ENCODE data around the gene MLLT3.

The MLLT3 gene

DNA sequence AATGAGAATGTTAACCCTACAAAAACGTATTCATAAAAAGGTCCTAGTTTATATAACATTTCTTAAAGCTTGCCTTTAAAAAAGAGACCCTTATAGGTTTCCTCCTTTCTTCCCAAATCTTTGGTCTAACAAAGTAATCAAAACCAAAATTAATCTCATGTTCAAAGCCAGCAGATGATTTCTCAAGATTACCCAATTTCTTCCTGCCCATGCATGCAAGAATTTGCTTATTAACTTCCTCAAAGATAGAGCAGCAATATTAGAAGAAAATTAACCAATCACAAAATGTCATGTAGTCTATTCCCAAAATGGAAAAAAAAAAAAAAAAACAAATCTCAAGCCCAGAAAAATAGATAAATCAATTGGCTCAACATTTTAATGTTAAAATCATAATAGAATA is 114.9 kb downstream of the MLLT3 start:
- no peak for DNase-seq

- DNase-seq, result no peak
Measured at GRCh38 chr9:20506099-20506900, 116.0 kb downstream of the MLLT3 start.

- no peak for DNase-seq
Measured at GRCh38 chr9:20505574-20505973, 116.7 kb downstream of the MLLT3 start.

DNA sequence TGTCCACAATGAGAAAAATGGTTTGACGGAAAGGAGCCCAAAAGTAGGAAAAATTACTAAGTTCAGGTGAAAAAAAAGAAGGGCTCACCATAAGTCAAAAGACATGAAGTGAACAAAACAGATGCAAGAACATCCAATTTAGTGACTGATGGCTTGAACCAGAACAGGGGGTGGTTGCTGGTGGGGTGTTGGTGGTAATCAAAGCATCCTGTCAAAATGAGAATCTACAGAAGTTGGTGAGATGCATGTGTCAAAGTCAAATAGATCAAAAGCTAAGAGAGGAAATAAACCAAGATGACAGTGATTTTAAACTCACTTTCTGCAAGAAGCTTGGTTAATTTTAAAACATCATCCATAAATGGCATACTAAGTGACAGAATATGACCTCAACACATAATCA is 117.4 kb downstream of the MLLT3 start:
- DNase-seq, result no peak

DNA sequence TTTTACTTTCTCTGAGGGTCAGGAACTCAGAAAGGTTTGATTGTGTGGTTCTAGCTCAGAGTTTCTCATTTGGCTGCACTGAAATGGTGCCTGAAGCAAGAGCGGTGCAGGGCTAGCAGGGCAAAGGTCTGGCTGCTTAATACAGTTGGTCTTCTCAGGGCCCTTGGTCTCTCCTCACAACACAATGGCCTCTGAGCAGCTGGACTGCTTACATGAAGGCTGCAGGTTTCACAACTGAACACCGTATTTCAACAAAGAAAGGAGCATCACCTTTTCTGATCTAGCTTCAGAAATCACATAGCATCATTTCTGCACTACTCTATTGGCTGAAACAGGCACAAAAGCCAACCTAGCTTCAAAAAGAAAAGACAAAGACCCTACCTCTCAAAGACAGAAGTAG is 122.2 kb downstream of the MLLT3 start:
- no peak for DNase-seq

GRCh38 chr9:20499013-20499412 is 123.3 kb downstream of the MLLT3 start:
- no peak for DNase-seq

DNA sequence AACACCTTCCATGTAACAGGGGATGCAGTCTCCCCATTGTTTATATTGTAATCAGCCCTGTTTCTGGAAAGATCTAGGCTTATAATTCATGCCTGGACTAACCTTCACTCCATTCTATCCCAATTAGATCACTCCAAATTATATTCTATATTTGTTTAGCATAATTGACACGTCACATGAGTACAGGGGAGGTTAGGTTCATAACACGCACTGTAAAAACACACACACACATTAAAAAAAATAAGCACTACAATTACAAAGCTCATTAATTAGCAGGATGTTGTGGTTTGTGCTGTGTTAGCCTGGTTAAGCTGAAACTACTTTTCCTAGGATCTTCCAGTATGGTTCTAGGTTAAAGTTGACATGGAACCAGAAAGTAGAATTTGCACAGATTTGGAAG is 126.0 kb downstream of the MLLT3 start:
- no peak for DNase-seq

DNA sequence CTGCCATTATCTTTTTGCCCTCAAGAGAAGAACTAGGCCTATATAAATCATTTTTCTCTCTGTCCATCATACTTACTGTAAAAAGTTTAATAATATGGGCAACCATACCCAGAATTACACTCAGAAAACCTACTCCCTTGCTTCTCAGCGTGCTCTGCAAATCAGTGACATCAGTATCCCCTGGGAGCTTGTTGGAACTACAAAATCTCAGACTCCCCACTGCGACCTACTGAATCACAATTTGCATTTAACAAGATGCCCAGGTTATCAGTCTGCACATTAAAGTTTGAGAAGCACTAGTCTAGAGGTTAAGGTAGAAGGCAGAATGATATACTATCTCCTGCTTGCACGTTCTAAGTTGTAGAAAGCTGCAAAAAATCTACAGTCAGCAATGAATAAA is 127.2 kb downstream of the MLLT3 start:
- DNase-seq, result no peak

- no peak for DNase-seq
Measured at GRCh38 chr9:20494035-20494434, 128.3 kb downstream of the MLLT3 start.

DNA sequence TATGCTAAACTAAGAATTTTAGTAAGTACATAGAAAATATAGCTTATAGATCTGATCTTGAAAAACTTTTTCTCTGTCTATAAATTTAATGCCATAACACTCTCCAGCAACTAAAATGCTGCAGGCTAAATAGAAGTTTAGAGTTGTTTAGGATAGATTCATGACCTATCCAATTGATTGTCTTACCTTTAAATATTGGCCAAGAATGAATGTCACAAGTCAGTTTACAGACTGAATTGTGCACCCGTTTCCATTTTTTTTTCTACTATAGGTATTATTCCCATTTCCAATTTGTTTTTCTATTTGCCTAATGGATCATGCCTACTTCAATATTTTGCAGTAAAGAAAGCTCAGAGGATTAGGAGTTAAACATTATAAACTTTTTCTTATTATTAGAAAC is 129.5 kb downstream of the MLLT3 start:
- DNase-seq, result no peak

DNA sequence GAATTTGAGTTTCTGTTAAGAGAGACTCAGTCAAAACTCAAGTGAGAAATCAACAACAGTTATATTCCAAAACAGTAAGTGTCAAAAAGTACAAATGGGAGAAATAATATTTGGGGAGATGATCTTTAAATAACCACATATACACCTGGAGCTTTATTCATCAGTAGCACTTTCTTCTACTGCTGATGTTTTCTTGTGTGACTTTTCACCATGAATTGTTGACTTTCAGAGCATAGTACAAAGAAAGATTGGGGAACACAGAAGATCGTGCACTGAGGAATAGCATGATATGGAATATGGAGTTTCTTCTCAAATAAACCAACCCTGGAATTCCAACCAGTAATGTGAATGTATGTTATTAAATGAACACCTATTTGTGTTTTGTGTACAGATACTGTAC is 130.7 kb downstream of the MLLT3 start:
- DNase-seq, result no peak

- no peak for DNase-seq
Measured at GRCh38 chr9:20490246-20490834, 132.0 kb downstream of the MLLT3 start.

DNA sequence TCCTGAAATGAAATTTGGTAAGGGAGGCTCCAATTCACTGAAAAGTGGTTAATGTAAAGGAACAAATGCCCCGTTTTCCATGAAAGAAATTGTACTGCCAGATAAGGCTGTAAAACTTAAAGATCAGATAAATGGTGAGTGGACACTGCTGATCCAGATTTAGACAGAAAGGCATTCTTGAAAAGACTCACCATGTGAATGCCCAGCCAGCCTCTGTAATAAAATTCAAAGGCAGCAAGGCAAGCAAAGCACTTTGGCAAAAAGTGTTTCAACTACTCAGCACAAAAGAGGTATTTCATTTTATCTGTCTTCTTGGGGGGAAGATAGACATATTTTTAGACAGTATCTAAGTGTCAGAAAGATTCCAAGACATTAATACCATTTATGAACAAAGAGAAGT is 133.6 kb downstream of the MLLT3 start:
- no peak for DNase-seq

GRCh38 chr9:20486552-20486951 is 135.7 kb downstream of the MLLT3 start:
- no peak for DNase-seq

DNA sequence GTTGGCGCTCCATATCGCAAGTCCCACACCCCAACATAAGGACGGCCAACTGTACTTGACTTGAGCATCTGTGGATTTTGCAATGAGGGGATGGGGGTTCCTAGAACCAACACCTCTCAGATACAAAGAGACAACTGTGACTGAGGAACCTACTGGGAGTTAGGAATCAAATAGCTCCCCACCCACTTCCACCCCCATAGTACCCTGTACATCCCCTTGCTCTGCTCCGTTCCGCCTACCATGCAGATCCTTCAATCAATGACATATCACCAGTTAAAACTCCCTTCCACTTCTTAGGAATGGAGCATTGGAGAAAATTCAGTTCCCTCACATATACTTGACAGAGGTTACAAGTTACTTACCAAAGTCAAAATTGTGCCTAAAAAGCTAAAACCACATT is 140.9 kb downstream of the MLLT3 start:
- DNase-seq, result no peak

- DNase-seq, result no peak
Measured at GRCh38 chr9:20480249-20480648, 142.1 kb downstream of the MLLT3 start.

- DNase-seq, result no peak
Measured at GRCh38 chr9:20479419-20480155, 142.7 kb downstream of the MLLT3 start.

- DNase-seq, result no peak
Measured at GRCh38 chr9:20478786-20479185, 143.5 kb downstream of the MLLT3 start.

DNA sequence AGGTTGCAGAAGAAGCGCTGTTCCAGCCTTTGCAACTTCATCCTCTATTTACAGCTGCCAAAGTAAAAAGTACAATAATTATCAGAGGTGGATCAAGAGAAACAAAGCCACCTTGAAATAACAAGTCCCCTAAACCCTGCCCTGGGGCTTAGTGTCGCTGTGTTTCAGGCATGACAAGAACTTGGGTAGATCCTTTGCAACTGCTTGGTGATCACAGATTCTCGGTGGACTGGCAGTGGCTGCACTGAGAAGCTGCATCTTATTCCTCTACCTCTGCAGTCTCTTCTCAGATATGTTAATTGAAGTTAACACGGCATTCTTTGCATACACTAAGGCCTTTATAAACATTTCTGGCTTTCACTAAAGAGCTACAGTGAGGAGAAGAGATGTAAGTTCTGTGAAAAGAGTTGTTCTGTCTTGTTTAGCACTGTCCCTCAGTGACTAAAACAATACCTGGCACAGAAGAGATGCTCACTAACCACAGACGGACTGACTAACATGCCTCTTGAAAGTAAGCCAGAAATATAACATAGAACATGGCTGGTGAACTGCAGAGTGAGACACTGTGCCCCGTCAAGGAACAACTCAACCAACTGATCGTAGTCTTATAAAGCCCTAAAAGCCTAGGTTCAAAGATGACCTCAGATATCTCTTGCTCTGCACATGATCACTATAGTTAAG is 144.2 kb downstream of the MLLT3 start:
- DNase-seq, result no peak

GRCh38 chr9:20476912-20477521 is 145.3 kb downstream of the MLLT3 start:
- DNase-seq, result no peak

- no peak for DNase-seq
Measured at GRCh38 chr9:20474496-20474895, 147.8 kb downstream of the MLLT3 start.

- no peak for DNase-seq
Measured at GRCh38 chr9:20473515-20474013, 148.7 kb downstream of the MLLT3 start.

Measured in activated CD4-positive, alpha-beta T cell treated with anti-CD3 and anti-CD28 coated beads for 4 hours (primary cell).